Vagina (tissue), 2 donors: ENCODE measurements around the gene FRMD4A.

Experiments
- POLR2A ChIP-seq, 2 donors: fragments of 450-650 bp; IDR thresholded peaks; one replicate each; pipeline ENCODE4 v1.6.1; 2017; ENCODE audit warnings: antibody characterized with exemption in 2 of 2, mild to moderate bottlenecking in 2 of 2, moderate library complexity in 2 of 2
- POLR2AphosphoS5 ChIP-seq, 2 donors: sonication (generic); formaldehyde crosslinking; IDR thresholded peaks; one replicate each; pipeline ENCODE4 v1.9.0; 2017; ENCODE audit warnings: antibody characterized with exemption in 2 of 2, mild to moderate bottlenecking in 2 of 2, low read depth in 1 of 2; ENCODE audit not compliant: insufficient read depth in 1 of 2
- TF ChIP-seq, protein P1 (sequence below), 3 experiments: fragments of 450-650 bp in 2 of 3; fragments of 200-600 bp in 1 of 3; sonication (generic) in 1 of 3; IDR thresholded peaks; one replicate each; pipeline ENCODE4 v1.5.1; 2017 to 2019; ENCODE audit warnings: antibody characterized with exemption in 3 of 3, mild to moderate bottlenecking in 2 of 3, moderate library complexity in 2 of 3

DNA sequence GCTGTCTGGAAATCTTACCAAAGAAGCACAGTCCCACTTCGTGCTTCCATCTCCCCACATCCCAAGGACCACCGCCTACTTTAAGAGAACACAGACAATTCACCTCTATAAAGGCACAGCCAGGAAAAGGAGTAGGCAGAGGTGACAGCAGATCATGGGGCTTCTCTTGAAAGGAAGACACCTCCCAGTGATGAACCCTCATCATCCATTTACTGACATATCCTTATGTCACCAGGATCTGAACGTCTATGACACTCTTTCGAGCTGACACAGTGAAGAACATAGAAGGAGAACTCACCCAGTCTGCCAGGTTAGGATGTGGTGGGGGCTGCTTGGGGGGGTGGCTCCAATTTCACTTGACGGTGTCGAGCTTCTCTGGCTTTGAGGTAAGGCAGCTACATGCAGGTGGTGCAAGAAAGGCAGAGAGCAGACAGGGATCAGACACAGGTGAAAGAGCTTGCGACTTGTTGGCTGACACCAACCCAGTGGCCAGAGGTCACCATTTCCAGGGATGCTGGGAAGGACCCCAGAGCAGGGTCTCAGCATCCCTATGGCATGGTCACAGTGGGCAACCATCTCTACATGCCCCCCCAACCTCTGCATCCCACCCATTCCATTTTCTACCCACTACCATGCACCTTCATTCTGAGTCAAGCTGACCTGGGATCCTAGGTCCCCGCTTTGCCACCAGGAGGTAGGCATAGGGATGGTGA is 676.5 kb downstream of the FRMD4A start:
- TF ChIP-seq, protein P1, sequence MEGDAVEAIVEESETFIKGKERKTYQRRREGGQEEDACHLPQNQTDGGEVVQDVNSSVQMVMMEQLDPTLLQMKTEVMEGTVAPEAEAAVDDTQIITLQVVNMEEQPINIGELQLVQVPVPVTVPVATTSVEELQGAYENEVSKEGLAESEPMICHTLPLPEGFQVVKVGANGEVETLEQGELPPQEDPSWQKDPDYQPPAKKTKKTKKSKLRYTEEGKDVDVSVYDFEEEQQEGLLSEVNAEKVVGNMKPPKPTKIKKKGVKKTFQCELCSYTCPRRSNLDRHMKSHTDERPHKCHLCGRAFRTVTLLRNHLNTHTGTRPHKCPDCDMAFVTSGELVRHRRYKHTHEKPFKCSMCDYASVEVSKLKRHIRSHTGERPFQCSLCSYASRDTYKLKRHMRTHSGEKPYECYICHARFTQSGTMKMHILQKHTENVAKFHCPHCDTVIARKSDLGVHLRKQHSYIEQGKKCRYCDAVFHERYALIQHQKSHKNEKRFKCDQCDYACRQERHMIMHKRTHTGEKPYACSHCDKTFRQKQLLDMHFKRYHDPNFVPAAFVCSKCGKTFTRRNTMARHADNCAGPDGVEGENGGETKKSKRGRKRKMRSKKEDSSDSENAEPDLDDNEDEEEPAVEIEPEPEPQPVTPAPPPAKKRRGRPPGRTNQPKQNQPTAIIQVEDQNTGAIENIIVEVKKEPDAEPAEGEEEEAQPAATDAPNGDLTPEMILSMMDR (IDR thresholded peaks at IDR 0.05): no peak
- TF ChIP-seq POLR2AphosphoS5 (IDR thresholded peaks at IDR 0.05; ENCODE audit: insufficient read depth in 1 of 2, low read depth in 1 of 2): no peak
- TF ChIP-seq POLR2A (IDR thresholded peaks at IDR 0.05): no peak
